ENCODE results near the gene GPR27. TPM values are rescaled to one million over a fixed set of nuclear protein-coding genes. Genes with fewer than 3 reads are reported as not detected.
A peak's percentile ranks its signal among the peaks of the same experiment; 100 is the strongest.

GPR27 gene
- total and polyA plus RNA-seq, 10 of the 15 experiments (the other 5 are each of a cell fraction or from before 2014, with no cell fraction given) = not detected

DNA sequence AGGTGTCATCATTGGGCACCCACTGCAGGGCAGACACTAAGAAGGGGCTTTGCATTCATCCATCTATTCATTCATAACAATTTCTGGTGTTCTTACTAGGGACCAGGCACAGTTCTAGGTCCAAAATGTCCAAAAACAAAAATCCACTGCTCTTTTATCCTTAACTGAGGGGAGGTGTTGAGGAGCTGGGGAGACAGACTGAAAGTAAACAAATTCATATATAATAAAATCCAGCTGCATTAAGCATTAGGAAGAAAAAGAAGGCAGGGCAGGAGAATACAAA lies 29.5 kb upstream of the GPR27 start (continued):
- TF ChIP-seq, protein P1, sequence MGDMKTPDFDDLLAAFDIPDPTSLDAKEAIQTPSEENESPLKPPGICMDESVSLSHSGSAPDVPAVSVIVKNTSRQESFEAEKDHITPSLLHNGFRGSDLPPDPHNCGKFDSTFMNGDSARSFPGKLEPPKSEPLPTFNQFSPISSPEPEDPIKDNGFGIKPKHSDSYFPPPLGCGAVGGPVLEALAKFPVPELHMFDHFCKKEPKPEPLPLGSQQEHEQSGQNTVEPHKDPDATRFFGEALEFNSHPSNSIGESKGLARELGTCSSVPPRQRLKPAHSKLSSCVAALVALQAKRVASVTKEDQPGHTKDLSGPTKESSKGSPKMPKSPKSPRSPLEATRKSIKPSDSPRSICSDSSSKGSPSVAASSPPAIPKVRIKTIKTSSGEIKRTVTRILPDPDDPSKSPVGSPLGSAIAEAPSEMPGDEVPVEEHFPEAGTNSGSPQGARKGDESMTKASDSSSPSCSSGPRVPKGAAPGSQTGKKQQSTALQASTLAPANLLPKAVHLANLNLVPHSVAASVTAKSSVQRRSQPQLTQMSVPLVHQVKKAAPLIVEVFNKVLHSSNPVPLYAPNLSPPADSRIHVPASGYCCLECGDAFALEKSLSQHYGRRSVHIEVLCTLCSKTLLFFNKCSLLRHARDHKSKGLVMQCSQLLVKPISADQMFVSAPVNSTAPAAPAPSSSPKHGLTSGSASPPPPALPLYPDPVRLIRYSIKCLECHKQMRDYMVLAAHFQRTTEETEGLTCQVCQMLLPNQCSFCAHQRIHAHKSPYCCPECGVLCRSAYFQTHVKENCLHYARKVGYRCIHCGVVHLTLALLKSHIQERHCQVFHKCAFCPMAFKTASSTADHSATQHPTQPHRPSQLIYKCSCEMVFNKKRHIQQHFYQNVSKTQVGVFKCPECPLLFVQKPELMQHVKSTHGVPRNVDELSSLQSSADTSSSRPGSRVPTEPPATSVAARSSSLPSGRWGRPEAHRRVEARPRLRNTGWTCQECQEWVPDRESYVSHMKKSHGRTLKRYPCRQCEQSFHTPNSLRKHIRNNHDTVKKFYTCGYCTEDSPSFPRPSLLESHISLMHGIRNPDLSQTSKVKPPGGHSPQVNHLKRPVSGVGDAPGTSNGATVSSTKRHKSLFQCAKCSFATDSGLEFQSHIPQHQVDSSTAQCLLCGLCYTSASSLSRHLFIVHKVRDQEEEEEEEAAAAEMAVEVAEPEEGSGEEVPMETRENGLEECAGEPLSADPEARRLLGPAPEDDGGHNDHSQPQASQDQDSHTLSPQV (IDR thresholded peaks at IDR 0.05) = no peak
- no peak for TF ChIP-seq PAX8 (IDR thresholded peaks at IDR 0.05)
- TF ChIP-seq KLF5 (IDR thresholded peaks at IDR 0.05; ENCODE audit: partially characterized antibody) = no peak
- TF ChIP-seq, protein P2, sequence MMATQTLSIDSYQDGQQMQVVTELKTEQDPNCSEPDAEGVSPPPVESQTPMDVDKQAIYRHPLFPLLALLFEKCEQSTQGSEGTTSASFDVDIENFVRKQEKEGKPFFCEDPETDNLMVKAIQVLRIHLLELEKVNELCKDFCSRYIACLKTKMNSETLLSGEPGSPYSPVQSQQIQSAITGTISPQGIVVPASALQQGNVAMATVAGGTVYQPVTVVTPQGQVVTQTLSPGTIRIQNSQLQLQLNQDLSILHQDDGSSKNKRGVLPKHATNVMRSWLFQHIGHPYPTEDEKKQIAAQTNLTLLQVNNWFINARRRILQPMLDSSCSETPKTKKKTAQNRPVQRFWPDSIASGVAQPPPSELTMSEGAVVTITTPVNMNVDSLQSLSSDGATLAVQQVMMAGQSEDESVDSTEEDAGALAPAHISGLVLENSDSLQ (IDR thresholded peaks at IDR 0.05) = no peak
- no peak for TF ChIP-seq BACH1 (IDR thresholded peaks at IDR 0.05; ENCODE audit: borderline replicate concordance)

DNA sequence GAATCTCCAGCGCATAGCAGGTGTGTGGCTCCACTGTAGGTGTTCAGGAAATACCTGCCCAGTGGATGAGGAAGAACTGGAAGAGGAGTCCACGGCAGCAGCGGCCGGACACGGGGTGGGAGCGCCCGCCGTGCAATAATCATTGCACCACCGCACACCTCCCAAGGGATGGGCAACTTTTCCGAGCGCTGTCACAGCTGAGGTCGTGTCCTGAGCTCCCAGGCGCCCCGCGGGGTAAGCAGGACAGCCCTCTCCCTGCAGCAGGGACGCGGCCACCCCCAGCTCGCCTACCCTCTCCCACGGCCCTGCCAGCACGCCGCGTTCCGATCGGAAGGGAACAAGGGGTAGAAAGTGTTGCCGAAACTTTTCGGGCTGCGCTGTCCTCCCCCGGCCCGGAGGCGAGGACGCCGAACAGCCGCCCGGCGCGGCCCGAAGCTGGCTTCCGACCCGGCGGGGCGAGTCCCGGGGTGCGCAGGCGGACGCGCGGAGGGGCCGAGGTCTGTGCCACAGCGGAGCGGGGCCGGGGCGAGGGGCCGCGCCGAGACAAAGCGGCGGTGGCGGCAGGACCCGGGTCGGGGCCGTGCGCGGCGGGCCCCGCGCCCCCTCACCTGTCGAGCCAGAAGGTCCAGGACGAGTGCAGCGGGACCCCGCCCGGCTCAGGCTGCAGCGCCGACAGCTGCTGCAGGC lies 28.9 kb upstream of the GPR27 start:
- peak overlapping the region; percentile 94 for H3K4me2 ChIP-seq (ENCODE audit: control insufficient read depth, insufficient read depth)
- TF ChIP-seq FOXK2 (IDR thresholded peaks at IDR 0.05) (no peak), SUZ12 (IDR thresholded peaks at IDR 0.05; ENCODE audit: unreplicated experiment) (peak; percentile 99), EZH2 (IDR thresholded peaks at IDR 0.05; ENCODE audit: borderline replicate concordance, control insufficient read depth, low read depth, low read length) (0 out of 2 replicates have a peak, but pooled peaks have one; percentile 69), LARP7 (IDR thresholded peaks at IDR 0.05) (0 out of 2 replicates have a peak, but pooled peaks have one; percentile 59), ZNF217 (IDR thresholded peaks at IDR 0.05) (no peak), PAX8 (IDR thresholded peaks at IDR 0.05) (no peak), SMAD1 (IDR thresholded peaks at IDR 0.05; ENCODE audit: low read depth, partially characterized antibody) (no peak), IKZF1 (conservative IDR thresholded peaks at IDR 0.05) (no peak), CREM (IDR thresholded peaks at IDR 0.05; ENCODE audit: low read depth) (no peak), SIX5 (IDR thresholded peaks at IDR 0.05; ENCODE audit: low read depth, low read length, severe bottlenecking) (no peak), JUNB (IDR thresholded peaks at IDR 0.05) (no peak)
- TF ChIP-seq, protein P3, sequence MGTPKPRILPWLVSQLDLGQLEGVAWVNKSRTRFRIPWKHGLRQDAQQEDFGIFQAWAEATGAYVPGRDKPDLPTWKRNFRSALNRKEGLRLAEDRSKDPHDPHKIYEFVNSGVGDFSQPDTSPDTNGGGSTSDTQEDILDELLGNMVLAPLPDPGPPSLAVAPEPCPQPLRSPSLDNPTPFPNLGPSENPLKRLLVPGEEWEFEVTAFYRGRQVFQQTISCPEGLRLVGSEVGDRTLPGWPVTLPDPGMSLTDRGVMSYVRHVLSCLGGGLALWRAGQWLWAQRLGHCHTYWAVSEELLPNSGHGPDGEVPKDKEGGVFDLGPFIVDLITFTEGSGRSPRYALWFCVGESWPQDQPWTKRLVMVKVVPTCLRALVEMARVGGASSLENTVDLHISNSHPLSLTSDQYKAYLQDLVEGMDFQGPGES (IDR thresholded peaks at IDR 0.05) = no peak

More for the DNA sequence above, 28.9 kb upstream of the GPR27 start:
- ChIA-PET CTCF (interaction anchor here (0.9 to 1.8 kb wide), 3 partner anchors 10 to 14 kb away, joined by 3 to 6 read pairs (median 3); no protein-coding TSS in a partner anchor), POLR2A (no interaction called here), RAD21 (ENCODE audit: unreplicated experiment) (no interaction called here), SMC1A (ENCODE audit: uncharacterized antibody, unreplicated experiment) (interaction anchor here (1.1 kb wide), 1 partner anchor 936 kb away, joined by 4 read pairs; no protein-coding TSS in a partner anchor)
- Histone ChIP-seq H3K9me3 (replicated peaks; ENCODE audit: control insufficient read depth, insufficient read depth, low read length) (no peaks in the 10 kb centered on the region; the same call in 2 of the 3 replicates), H3K4me1 (ENCODE audit: control insufficient read depth, insufficient read depth, low read length) (peaks cover 10% of the 10 kb centered on the region), H4K20me1 (ENCODE audit: control insufficient read depth, insufficient read depth) (no peaks in the 10 kb centered on the region), H3K4me3 (peak overlapping the region; percentile 60; the same call in 1 of the 2 replicates), H3K27ac (ENCODE audit: control insufficient read depth, insufficient read depth) (no peak overlapping the region), H3K79me2 (ENCODE audit: control insufficient read depth, insufficient read depth, low read length) (no peaks in the 10 kb centered on the region), H2AFZ (ENCODE audit: control insufficient read depth, low read depth, low read length) (peak overlapping the region; percentile 58), H3K27me3 (replicated peaks in 1 of 2; ENCODE audit: control insufficient read depth in 2 of 2, insufficient read depth in 2 of 2, low read length in 1 of 2) (peaks cover 9 to 12% of the 10 kb centered on the region in 2 experiments), H3K36me3 (ENCODE audit: control insufficient read depth in 2 of 2, insufficient read depth in 2 of 2, low read length in 1 of 2) (no peaks in the 10 kb centered on the region), H3K9ac (ENCODE audit: control insufficient read depth, insufficient read depth, low read length) (peak overlapping the region; percentile 13; the same call in 1 of the 2 replicates)
- intact Hi-C loops (cut with micrococcal nuclease; ENCODE audit: unreplicated experiment) = loop anchor here (5.0 kb wide), 1 partner anchor 1098 kb away; no protein-coding TSS in a partner anchor
- ATAC-seq (peak; percentile 68), DNase-seq (ENCODE audit: low read depth, low spot score) (no peak), FAIRE-seq (no peak)
- BruUV-seq (replicated peaks) = no TSS peak
- 2% methylated on average over 49 of the region's 73 CpGs for WGBS (ENCODE audit: insufficient coverage, insufficient replicate concordance, low lambda C conversion rate, missing lambda C conversion rate)
- in situ Hi-C loops (cut with MboI) = no loop called here
